GM19468 (cell line): ENCODE results near the gene PRR3.
"Not testable (repeated sequence)": the region's sequence is repeated elsewhere in the genome, so short reads cannot be mapped to it uniquely, and the experiment has no call there.

Source experiments
- ATAC-seq: cut with Tn5 transposase; IDR thresholded peaks from one replicate; pipeline ENCODE4 v1.9.1; 2021; ENCODE audit warnings: mild to moderate bottlenecking, moderate library complexity, moderate number of reproducible peaks; ENCODE audit not compliant: unreplicated experiment; ENCODE audit errors: extremely low read depth

Gene PRR3

GRCh38 chr6:30556906-30557682, at the start of gene PRR3:
Gene PRR3, plus strand, starts transcription at chr6:30557295. Its CDS starts 50 bp downstream, at chr6:30557345.
- peak; percentile 50 for ATAC-seq

GRCh38 chr6:30507849-30508827, 49.0 kb upstream of the PRR3 start:
- ATAC-seq: no peak

GRCh38 chr6:30508890-30509736, 48.0 kb upstream of the PRR3 start:
- ATAC-seq: no peak

- no peak for ATAC-seq
Measured at GRCh38 chr6:30510419-30511168, 46.5 kb upstream of the PRR3 start.

- no peak for ATAC-seq
Measured at GRCh38 chr6:30511169-30511546, 45.9 kb upstream of the PRR3 start.

GRCh38 chr6:30513451-30513850, 43.6 kb upstream of the PRR3 start:
- no peak for ATAC-seq

GRCh38 chr6:30515106-30515505, 42.0 kb upstream of the PRR3 start:
- no peak for ATAC-seq

- ATAC-seq: no peak
Measured at GRCh38 chr6:30515944-30516753, 40.9 kb upstream of the PRR3 start.

GRCh38 chr6:30516754-30517076, 40.4 kb upstream of the PRR3 start:
- not testable (repeated sequence) for ATAC-seq

GRCh38 chr6:30517767-30518504, 39.2 kb upstream of the PRR3 start:
- not testable (repeated sequence) for ATAC-seq

- not testable (repeated sequence) for ATAC-seq
Measured at GRCh38 chr6:30518505-30519145, 38.5 kb upstream of the PRR3 start.

GRCh38 chr6:30520522-30520921, 36.6 kb upstream of the PRR3 start:
- ATAC-seq: no peak

GRCh38 chr6:30521082-30521481, 36.0 kb upstream of the PRR3 start:
- ATAC-seq: not testable (repeated sequence)

- ATAC-seq: not testable (repeated sequence)
Measured at GRCh38 chr6:30521952-30522351, 35.1 kb upstream of the PRR3 start.

GRCh38 chr6:30526444-30526843, 30.7 kb upstream of the PRR3 start:
- ATAC-seq: not testable (repeated sequence)

GRCh38 chr6:30529349-30529875, 27.7 kb upstream of the PRR3 start:
- ATAC-seq: not testable (repeated sequence)

GRCh38 chr6:30530014-30530413, 27.1 kb upstream of the PRR3 start:
- ATAC-seq: no peak
